HL-60 (cell line): ENCODE measurements around the gene SEC11C.

Experiments used
- DNase-seq, 2 experiments: peaks; one replicate each; pipeline ENCODE4 v3.0.0-alpha.2; 2010 to 2020; ENCODE audit warnings: low read depth in 1 of 2, low spot score in 1 of 2
- H3K27ac ChIP-seq: fragments of 250-450 bp; sonication (Bioruptor Pico); replicated peaks from 2 replicates; pipeline ENCODE4 v1.5.1; 2020; ENCODE audit warnings: mild to moderate bottlenecking, moderate library complexity
- H3K27me3 ChIP-seq: fragments of 250-450 bp; sonication (Bioruptor Pico); 2 replicates; pipeline ENCODE4 v1.5.1; 2021; ENCODE audit warnings: mild to moderate bottlenecking, moderate library complexity; ENCODE audit not compliant: insufficient read depth, poor library complexity, severe bottlenecking
- H3K4me3 ChIP-seq: replicated peaks from 2 replicates; pipeline ENCODE4 v1.5.1; 2011; ENCODE audit warnings: mild to moderate bottlenecking, control low read depth, low read length; ENCODE audit not compliant: insufficient read depth
- CTCF ChIP-seq: IDR thresholded peaks from one replicate; pipeline ENCODE4 v1.5.1; 2011; ENCODE audit warnings: low read length, control low read depth, inconsistent platforms; ENCODE audit not compliant: insufficient read depth
- GABPA ChIP-seq: IDR thresholded peaks from 2 replicates; pipeline ENCODE4 v1.6.1; 2012; ENCODE audit warnings: low read depth
- POLR2AphosphoS5 ChIP-seq: IDR thresholded peaks from 2 replicates; pipeline ENCODE4 v1.6.1; 2012; ENCODE audit warnings: low read depth
- REST ChIP-seq: IDR thresholded peaks from 2 replicates; pipeline ENCODE4 v1.6.1; 2012; ENCODE audit warnings: low read depth; ENCODE audit not compliant: insufficient replicate concordance
- SPI1 ChIP-seq: IDR thresholded peaks from 2 replicates; pipeline ENCODE4 v1.6.1; 2012; ENCODE audit warnings: low read depth, mild to moderate bottlenecking, borderline replicate concordance
- long read RNA-seq: library from polyadenylated mRNA; unstranded; transcript quantifications from one replicate; pipeline ENCODE4 v2.0.0, GENCODE V29; 2020

Gene SEC11C
- long read RNA-seq, transcript SEC11C-204 (6 exons, 1,202 nt): major isoform, 38 of 50 reads
- long read RNA-seq, partial matches to known transcripts: 0 of 50 reads
- long read RNA-seq, other reads (novel, unspliced or antisense): 7 of 50 reads

GRCh38 chr18:59139615-59140301 is at the start of gene SEC11C:
Gene SEC11C (plus strand): TSS chr18:59139884. CDS start chr18:59139949, 65 bp downstream.
- DNase-seq: peak; percentile 96 to 99
- TF ChIP-seq CTCF: no peak
- no peak for TF ChIP-seq GABPA
- no peak for TF ChIP-seq REST
- TF ChIP-seq SPI1: no peak
- TF ChIP-seq POLR2AphosphoS5: peak; percentile 46; the same call in 1 of the 2 replicates
- H3K27me3 ChIP-seq: no peaks in the 10 kb centered on the region
- H3K27ac ChIP-seq: peak within 1 kb of the TSS; percentile 98
- peak within 1 kb of the TSS; percentile 91 for H3K4me3 ChIP-seq

GRCh38 chr18:59090966-59091603 is 48.6 kb upstream of the SEC11C start:
- TF ChIP-seq POLR2AphosphoS5: no peak
- TF ChIP-seq CTCF: no peak
- no peak for TF ChIP-seq GABPA
- TF ChIP-seq SPI1: no peak
- no peak for TF ChIP-seq REST
- DNase-seq: no peak
- Histone ChIP-seq H3K27me3 (peaks cover 12% of the 10 kb centered on the region), H3K4me3 (no peak overlapping the region), H3K27ac (no peak overlapping the region)

- DNase-seq: no peak
- H3K4me3 ChIP-seq: no peak overlapping the region
- no peak for TF ChIP-seq REST
- no peak for TF ChIP-seq SPI1
- no peak for TF ChIP-seq GABPA
- TF ChIP-seq POLR2AphosphoS5: no peak
- TF ChIP-seq CTCF: no peak
- no peak overlapping the region for H3K27ac ChIP-seq
- peaks cover 6% of the 10 kb centered on the region for H3K27me3 ChIP-seq
Observed at GRCh38 chr18:59093668-59094067, 46.0 kb upstream of the SEC11C start.
